H9 (cell line): ENCODE results near the gene KIF27. TPM values are rescaled to one million over a fixed set of nuclear protein-coding genes. Genes with fewer than 3 reads are reported as not detected.

Experiments
- DNase-seq: peaks from one replicate; pipeline ENCODE4 v3.0.0-alpha.2; 2017
- H2AFZ ChIP-seq: one replicate; pipeline ENCODE4 v1.6.1; 2013; ENCODE audit warnings: mild to moderate bottlenecking, low read length, control low read depth, moderate library complexity
- H2AK5ac ChIP-seq: 2 replicates; pipeline ENCODE4 v1.6.1; 2013; ENCODE audit warnings: low read length, control low read depth, mixed read lengths; ENCODE audit not compliant: insufficient read length
- H2BK120ac ChIP-seq: one replicate; pipeline ENCODE4 v1.6.1; 2013; ENCODE audit warnings: low read depth, mild to moderate bottlenecking, low read length, control low read depth, inconsistent platforms; ENCODE audit not compliant: poor library complexity, severe bottlenecking
- H2BK12ac ChIP-seq: 2 replicates; pipeline ENCODE4 v1.6.1; 2013; ENCODE audit warnings: low read length, control low read depth, mixed read lengths, low read depth; ENCODE audit not compliant: insufficient read length
- H2BK15ac ChIP-seq: 2 replicates; pipeline ENCODE4 v1.6.1; 2013; ENCODE audit warnings: low read depth, low read length, control low read depth
- H2BK20ac ChIP-seq: one replicate; pipeline ENCODE4 v1.6.1; 2013; ENCODE audit warnings: low read depth, mild to moderate bottlenecking, low read length, control low read depth, inconsistent platforms; ENCODE audit not compliant: poor library complexity, severe bottlenecking
- H2BK5ac ChIP-seq: 2 replicates; pipeline ENCODE4 v1.6.1; 2013; ENCODE audit warnings: low read length, control low read depth, mixed read lengths; ENCODE audit not compliant: insufficient read length
- H3K14ac ChIP-seq: 2 replicates; pipeline ENCODE4 v1.6.1; 2013; ENCODE audit warnings: low read length, control low read depth; ENCODE audit not compliant: insufficient read depth
- H3K18ac ChIP-seq: 2 replicates; pipeline ENCODE4 v1.6.1; 2013; ENCODE audit warnings: low read depth, mild to moderate bottlenecking, mixed read lengths, low read length, control low read depth; ENCODE audit not compliant: insufficient read length
- H3K23ac ChIP-seq: 2 replicates; pipeline ENCODE4 v1.6.1; 2013; ENCODE audit warnings: low read length, control low read depth, mixed read lengths, low read depth; ENCODE audit not compliant: insufficient read length
- H3K23me2 ChIP-seq: 2 replicates; pipeline ENCODE4 v1.6.1; 2013; ENCODE audit warnings: low read depth, mild to moderate bottlenecking, mixed read lengths, low read length, control low read depth; ENCODE audit not compliant: insufficient read length, poor library complexity, severe bottlenecking
- H3K27ac ChIP-seq: 2 replicates; pipeline ENCODE4 v1.5.1; 2013; ENCODE audit warnings: low read length, control low read depth, mixed read lengths, low read depth; ENCODE audit not compliant: insufficient read length
- H3K27me3 ChIP-seq: 2 replicates; pipeline ENCODE4 v1.6.1; 2013; ENCODE audit warnings: low read length, control low read depth, inconsistent platforms; ENCODE audit not compliant: insufficient read depth
- H3K4ac ChIP-seq: 2 replicates; pipeline ENCODE4 v1.6.1; 2013; ENCODE audit warnings: low read depth, mild to moderate bottlenecking, control low read depth, inconsistent platforms, low read length, moderate library complexity
- H3K4me1 ChIP-seq: 2 replicates; pipeline ENCODE4 v1.6.1; 2013; ENCODE audit warnings: low read length, control low read depth, inconsistent platforms; ENCODE audit not compliant: insufficient read depth
- H3K4me2 ChIP-seq: 2 replicates; pipeline ENCODE4 v1.6.1; 2013; ENCODE audit warnings: low read length, control low read depth, mixed read lengths; ENCODE audit not compliant: insufficient read length, insufficient read depth
- H3K56ac ChIP-seq: 2 replicates; pipeline ENCODE4 v1.6.1; 2013; ENCODE audit warnings: low read depth, mild to moderate bottlenecking, mixed read lengths, low read length, control low read depth; ENCODE audit not compliant: insufficient read length
- H3K79me1 ChIP-seq: 2 replicates; pipeline ENCODE4 v1.6.1; 2013; ENCODE audit warnings: low read depth, mild to moderate bottlenecking, moderate library complexity, low read length, control low read depth, inconsistent platforms; ENCODE audit not compliant: insufficient read depth, poor library complexity, severe bottlenecking
- H3K79me2 ChIP-seq: 2 replicates; pipeline ENCODE4 v1.6.1; 2013; ENCODE audit warnings: low read length, control low read depth, inconsistent platforms; ENCODE audit not compliant: insufficient read depth
- H3K9ac ChIP-seq: 2 replicates; pipeline ENCODE4 v1.6.1; 2013; ENCODE audit warnings: low read length, control low read depth, mixed read lengths; ENCODE audit not compliant: insufficient read length; ENCODE audit errors: extremely low read depth
- H3K9me3 ChIP-seq: one replicate; pipeline ENCODE4 v1.6.1; 2013; ENCODE audit warnings: low read depth, low read length, inconsistent platforms; ENCODE audit not compliant: control insufficient read depth
- H3T11ph ChIP-seq: one replicate; pipeline ENCODE4 v1.6.1; 2013; ENCODE audit warnings: mild to moderate bottlenecking, low read length, control low read depth, inconsistent platforms
- H4K20me1 ChIP-seq: one replicate; pipeline ENCODE4 v1.6.1; 2013; ENCODE audit not compliant: control insufficient read depth, insufficient read length, insufficient read depth
- H4K5ac ChIP-seq: 2 replicates; pipeline ENCODE4 v1.6.1; 2013; ENCODE audit warnings: low read depth, mild to moderate bottlenecking, mixed read lengths, low read length, control low read depth; ENCODE audit not compliant: insufficient read length
- H4K8ac ChIP-seq: replicated peaks from 2 replicates; pipeline ENCODE4 v1.6.1; 2013; ENCODE audit warnings: low read length, control low read depth, mixed read lengths, low read depth; ENCODE audit not compliant: insufficient read length
- H4K91ac ChIP-seq: 2 replicates; pipeline ENCODE4 v1.6.1; 2013; ENCODE audit warnings: low read depth, mild to moderate bottlenecking, moderate library complexity, mixed read lengths, low read length, control low read depth; ENCODE audit not compliant: insufficient read length
- H3K27ac Mint-ChIP-seq, 3 experiments: 2 replicates in 2 of 3; 3 replicates in 1 of 3; pipeline ENCODE4 v1.8.0; 2020 to 2021; ENCODE audit warnings: mixed read lengths in 3 of 3, mild to moderate bottlenecking in 1 of 3, moderate library complexity in 1 of 3
- H3K27me3 Mint-ChIP-seq: 2 replicates; pipeline ENCODE4 v1.8.0; 2021; ENCODE audit warnings: low read depth, mild to moderate bottlenecking, moderate library complexity, mixed read lengths
- H3K36me3 Mint-ChIP-seq, 3 experiments: 2 replicates in 2 of 3; 3 replicates in 1 of 3; pipeline ENCODE4 v1.8.0; 2020 to 2021; ENCODE audit warnings: low read depth in 3 of 3, mixed read lengths in 3 of 3; ENCODE audit not compliant: insufficient read depth in 1 of 3
- H3K4me1 Mint-ChIP-seq, 2 experiments: 2 replicates each; pipeline ENCODE4 v1.8.0; 2020; ENCODE audit warnings: mixed read lengths in 2 of 2
- H3K4me3 Mint-ChIP-seq, 2 experiments: 2 replicates in 1 of 2; 3 replicates in 1 of 2; pipeline ENCODE4 v1.8.0; 2020 to 2021; ENCODE audit warnings: mild to moderate bottlenecking in 2 of 2, mixed read lengths in 2 of 2, moderate library complexity in 1 of 2
- H3K9me3 Mint-ChIP-seq, 2 experiments: 2 replicates in 1 of 2; 3 replicates in 1 of 2; pipeline ENCODE4 v1.8.0; 2020; ENCODE audit warnings: mild to moderate bottlenecking in 2 of 2, mixed read lengths in 2 of 2, moderate library complexity in 1 of 2
- CTCF ChIP-seq: fragments of 200-600 bp; sonication (generic); conservative IDR thresholded peaks from 3 replicates; pipeline ENCODE4 v1.8.0; 2021; ENCODE audit warnings: antibody characterized with exemption, mild to moderate bottlenecking
- WGBS: extraction: QIAGEN DNeasy Blood & Tissue Kit; methylation state at CpG from one replicate; pipeline ENCODE4 v1.1.7; 2013; ENCODE audit warnings: missing lambda C conversion rate, low lambda C conversion rate, mixed read lengths; ENCODE audit not compliant: insufficient read length; ENCODE audit errors: extremely low coverage; 5-methylcytosine and 5-hydroxymethylcytosine counted together
- total RNA-seq: library from RNA; stranded (reverse); gene quantifications from 2 replicates; pipeline ENCODE4 v1.2.1, GENCODE V29; 2021

The KIF27 gene
- total RNA-seq, 1 experiment from 2014 or later: 2.9 TPM

- no peak overlapping the region for H3K23ac ChIP-seq
- no peak overlapping the region for H2AK5ac ChIP-seq
- no peaks in the 10 kb centered on the region; the same call in 1 of the 2 replicates for H3K4me1 ChIP-seq
- H4K8ac ChIP-seq: no peak overlapping the region
- no peak overlapping the region for H4K91ac ChIP-seq
- WGBS: 100% methylated on average over 3 of the region's 57 CpGs
- Mint-ChIP-seq H3K27me3 (no peaks in the 10 kb centered on the region), H3K9me3 (no peaks in the 10 kb centered on the region), H3K4me3 (peak overlapping the region; percentile 61 to 78), H3K36me3 (no peaks in the 10 kb centered on the region; a peak in 2 of 7 replicates), H3K27ac (peak overlapping the region in 1 of 3 experiments; percentile 93; a peak in 3 of 7 replicates), H3K4me1 (peaks cover 2 to 8% of the 10 kb centered on the region in 2 experiments; a peak in 2 of 4 replicates)
- H3K18ac ChIP-seq: peak overlapping the region; percentile 64
- peak; percentile 59 for DNase-seq
- H3K27ac ChIP-seq: no peak overlapping the region
- H2BK15ac ChIP-seq: no peak overlapping the region
- H3K4ac ChIP-seq: no peak overlapping the region
- no peak overlapping the region for H2AFZ ChIP-seq
- H3K9me3 ChIP-seq: no peaks in the 10 kb centered on the region
- no peak for TF ChIP-seq CTCF
- no peak overlapping the region for H2BK5ac ChIP-seq
- no peaks in the 10 kb centered on the region for H3K79me2 ChIP-seq
- H3K27me3 ChIP-seq: no peaks in the 10 kb centered on the region
- no peaks in the 10 kb centered on the region for H4K20me1 ChIP-seq
- H3K14ac ChIP-seq: peak overlapping the region; percentile 89
- peak overlapping the region; percentile 42 for H3K4me2 ChIP-seq
- H4K5ac ChIP-seq: no peak overlapping the region
- no peak overlapping the region for H2BK12ac ChIP-seq
- H3T11ph ChIP-seq: no peak overlapping the region
- no peak overlapping the region for H3K56ac ChIP-seq
- H3K79me1 ChIP-seq: no peaks in the 10 kb centered on the region
- no peak overlapping the region for H2BK20ac ChIP-seq
- H3K23me2 ChIP-seq: peaks cover 7% of the 10 kb centered on the region
- no peak overlapping the region for H2BK120ac ChIP-seq
- H3K9ac ChIP-seq: no peak overlapping the region
Measured at GRCh38 chr9:83956436-83957247, 35.4 kb upstream of the KIF27 start.
